IgD-negative memory B cell (primary cell): ENCODE results near the gene UTP14C. TPM values are rescaled to one million over a fixed set of nuclear protein-coding genes. Genes with fewer than 3 reads are reported as not detected.
"Not testable (repeated sequence)": the region's sequence is repeated elsewhere in the genome, so short reads cannot be mapped to it uniquely, and the experiment has no call there.

Experiments used
- H3K27ac Mint-ChIP-seq, 3 donors: one replicate each; pipeline ENCODE4 v1.8.0; 2020 to 2022; ENCODE audit warnings: mild to moderate bottlenecking in 3 of 3, mixed read lengths in 3 of 3, moderate library complexity in 1 of 3
- H3K27me3 Mint-ChIP-seq: one replicate; pipeline ENCODE4 v1.8.0; 2021; ENCODE audit warnings: mixed read lengths
- H3K36me3 Mint-ChIP-seq: one replicate; pipeline ENCODE4 v1.8.0; 2020; ENCODE audit warnings: mild to moderate bottlenecking, mixed read lengths
- H3K4me1 Mint-ChIP-seq, 3 donors: one replicate each; pipeline ENCODE4 v1.8.0; 2020 to 2022; ENCODE audit warnings: mixed read lengths in 3 of 3, mild to moderate bottlenecking in 1 of 3
- H3K4me3 Mint-ChIP-seq, 4 donors: one replicate each; pipeline ENCODE4 v1.8.0; 2020 to 2022; ENCODE audit warnings: mild to moderate bottlenecking in 4 of 4, mixed read lengths in 4 of 4, moderate library complexity in 3 of 4
- H3K9me3 Mint-ChIP-seq, 3 donors: one replicate each; pipeline ENCODE4 v1.8.0; 2020 to 2021; ENCODE audit warnings: mixed read lengths in 3 of 3, mild to moderate bottlenecking in 1 of 3
- polyA plus RNA-seq: library from polyadenylated mRNA; unstranded; fragments of 300-500 nt; fragmentation: Illumina TruSeq; gene quantifications from one replicate; pipeline ENCODE4 v1.2.3, GENCODE V29; 2021

The UTP14C gene
- polyA plus RNA-seq = 1.9 TPM

- Mint-ChIP-seq H3K4me1 (peaks cover 6 to 14% (median 9%) of the 10 kb centered on the region in 3 donors), H3K36me3 (peaks cover 27% of the 10 kb centered on the region)
These were observed at the start of gene UTP14C for GRCh38 chr13:52024481-52024880. Gene UTP14C, plus strand, starts transcription at chr13:52024691. Its CDS starts 4,114 bp downstream, at chr13:52028805.

GRCh38 chr13:51976423-51976822 lies 48.1 kb upstream of the UTP14C start:
- Mint-ChIP-seq H3K27ac (no peak overlapping the region), H3K4me1 (no peaks in the 10 kb centered on the region), H3K9me3 (no peaks in the 10 kb centered on the region)

More at GRCh38 chr13:52024481-52024880, at the start of gene UTP14C:
- Mint-ChIP-seq H3K4me3 (no peak within 1 kb of the TSS), H3K9me3 (no peaks in the 10 kb centered on the region), H3K27ac (no peak within 1 kb of the TSS), H3K27me3 (no peaks in the 10 kb centered on the region)

GRCh38 chr13:51976890-51977289 lies 47.6 kb upstream of the UTP14C start:
- no peak overlapping the region for H3K4me3 Mint-ChIP-seq
- H3K4me1 Mint-ChIP-seq = no peaks in the 10 kb centered on the region
- no peaks in the 10 kb centered on the region for H3K36me3 Mint-ChIP-seq
- no peak overlapping the region for H3K27ac Mint-ChIP-seq
- peaks cover 2% of the 10 kb centered on the region for H3K27me3 Mint-ChIP-seq
- no peaks in the 10 kb centered on the region for H3K9me3 Mint-ChIP-seq

More at GRCh38 chr13:51976423-51976822, 48.1 kb upstream of the UTP14C start:
- H3K36me3 Mint-ChIP-seq = no peaks in the 10 kb centered on the region
- no peak overlapping the region for H3K4me3 Mint-ChIP-seq
- peaks cover 2% of the 10 kb centered on the region for H3K27me3 Mint-ChIP-seq

- H3K4me3 Mint-ChIP-seq = no peak overlapping the region
- H3K27me3 Mint-ChIP-seq = peaks cover 5% of the 10 kb centered on the region
- H3K4me1 Mint-ChIP-seq = no peaks in the 10 kb centered on the region
- H3K36me3 Mint-ChIP-seq = no peaks in the 10 kb centered on the region
- H3K9me3 Mint-ChIP-seq = no peaks in the 10 kb centered on the region
- H3K27ac Mint-ChIP-seq = no peak overlapping the region
These were observed 46.9 kb upstream of the UTP14C start for GRCh38 chr13:51977625-51978024.

- H3K36me3 Mint-ChIP-seq = no peaks in the 10 kb centered on the region
- H3K9me3 Mint-ChIP-seq = no peaks in the 10 kb centered on the region
- no peak overlapping the region for H3K4me3 Mint-ChIP-seq
- H3K4me1 Mint-ChIP-seq = no peaks in the 10 kb centered on the region
- H3K27me3 Mint-ChIP-seq = peaks cover 5% of the 10 kb centered on the region
- no peak overlapping the region for H3K27ac Mint-ChIP-seq
These were observed 45.5 kb upstream of the UTP14C start for GRCh38 chr13:51978796-51979556.

GRCh38 chr13:51980908-51981307 lies 43.6 kb upstream of the UTP14C start:
- Mint-ChIP-seq H3K4me1 (no peaks in the 10 kb centered on the region), H3K9me3 (no peaks in the 10 kb centered on the region), H3K27me3 (peaks cover 4% of the 10 kb centered on the region), H3K36me3 (no peaks in the 10 kb centered on the region), H3K27ac (no peak overlapping the region), H3K4me3 (no peak overlapping the region)

GRCh38 chr13:51981355-51981754 lies 43.1 kb upstream of the UTP14C start:
- Mint-ChIP-seq H3K27me3 (peaks cover 4% of the 10 kb centered on the region), H3K4me3 (no peak overlapping the region), H3K9me3 (no peaks in the 10 kb centered on the region), H3K4me1 (no peaks in the 10 kb centered on the region), H3K27ac (no peak overlapping the region), H3K36me3 (no peaks in the 10 kb centered on the region)

GRCh38 chr13:51983292-51983691 lies 41.2 kb upstream of the UTP14C start:
- H3K27me3 Mint-ChIP-seq, H3K9me3 Mint-ChIP-seq, H3K36me3 Mint-ChIP-seq, H3K4me3 Mint-ChIP-seq, H3K27ac Mint-ChIP-seq, H3K4me1 Mint-ChIP-seq: not testable (repeated sequence)

GRCh38 chr13:51984904-51985303 lies 39.6 kb upstream of the UTP14C start:
- not testable (repeated sequence) for H3K9me3 Mint-ChIP-seq, H3K4me3 Mint-ChIP-seq, H3K36me3 Mint-ChIP-seq, H3K4me1 Mint-ChIP-seq, H3K27ac Mint-ChIP-seq, H3K27me3 Mint-ChIP-seq

GRCh38 chr13:51988988-51989618 lies 35.4 kb upstream of the UTP14C start:
- peaks cover 0 to 3% (median 2%) of the 10 kb centered on the region in 3 donors for H3K9me3 Mint-ChIP-seq
- peaks cover 2% of the 10 kb centered on the region for H3K27me3 Mint-ChIP-seq
- no peak overlapping the region for H3K27ac Mint-ChIP-seq
- no peak overlapping the region for H3K4me3 Mint-ChIP-seq
- no peaks in the 10 kb centered on the region for H3K36me3 Mint-ChIP-seq
- H3K4me1 Mint-ChIP-seq = no peaks in the 10 kb centered on the region

GRCh38 chr13:51993713-51994112 lies 30.8 kb upstream of the UTP14C start:
- no peaks in the 10 kb centered on the region for H3K4me1 Mint-ChIP-seq
- peaks cover 6% of the 10 kb centered on the region for H3K27me3 Mint-ChIP-seq
- H3K27ac Mint-ChIP-seq = no peak overlapping the region
- no peaks in the 10 kb centered on the region for H3K36me3 Mint-ChIP-seq
- no peaks in the 10 kb centered on the region for H3K9me3 Mint-ChIP-seq
- no peak overlapping the region for H3K4me3 Mint-ChIP-seq

- Mint-ChIP-seq H3K4me1 (no peaks in the 10 kb centered on the region), H3K9me3 (no peaks in the 10 kb centered on the region), H3K4me3 (no peak overlapping the region), H3K27ac (no peak overlapping the region), H3K27me3 (peaks cover 14% of the 10 kb centered on the region), H3K36me3 (no peaks in the 10 kb centered on the region)
These were observed 28.6 kb upstream of the UTP14C start for GRCh38 chr13:51995677-51996551.

- Mint-ChIP-seq H3K27me3 (peaks cover 14% of the 10 kb centered on the region), H3K4me3 (no peak overlapping the region), H3K36me3 (no peaks in the 10 kb centered on the region), H3K27ac (peak overlapping the region in 1 of 3 donors; percentile 28), H3K4me1 (no peaks in the 10 kb centered on the region), H3K9me3 (no peaks in the 10 kb centered on the region)
These were observed 27.9 kb upstream of the UTP14C start for GRCh38 chr13:51996641-51997040.

- Mint-ChIP-seq H3K4me3 (no peak overlapping the region), H3K27ac (no peak overlapping the region), H3K9me3 (no peaks in the 10 kb centered on the region), H3K27me3 (peaks cover 14% of the 10 kb centered on the region), H3K4me1 (no peaks in the 10 kb centered on the region), H3K36me3 (no peaks in the 10 kb centered on the region)
These were observed 27.3 kb upstream of the UTP14C start for GRCh38 chr13:51997186-51997585.

GRCh38 chr13:51997641-51998330 lies 26.7 kb upstream of the UTP14C start:
- Mint-ChIP-seq H3K27me3 (peaks cover 14% of the 10 kb centered on the region), H3K36me3 (no peaks in the 10 kb centered on the region), H3K4me1 (no peaks in the 10 kb centered on the region), H3K4me3 (no peak overlapping the region), H3K27ac (no peak overlapping the region), H3K9me3 (no peaks in the 10 kb centered on the region)
